K562 (cell line): ENCODE data around the gene LMNB1. TPM values are rescaled to one million over a fixed set of nuclear protein-coding genes. Genes with fewer than 3 reads are reported as not detected.

Experiments used
- ATAC-seq: fragments of 200-7000 bp; cut with Tn5 transposase; 3 replicates; pipeline ENCODE4 v1.9.1; 2020; ENCODE audit warnings: moderate library complexity
- BruUV-seq: library from RNA; stranded (reverse); fragments of 400-500 nt; replicated peaks from 2 replicates; lab custom pipeline; 2021; lab: Mats Ljungman, UMichigan
- CTCF ChIA-PET: fragments of 300-600 bp; formaldehyde crosslinking; extraction: SDS; loops from one replicate; lab custom pipeline; 2021; ENCODE audit warnings: low intra/inter-chr PET ratio; lab: Yijun Ruan, JAX
- POLR2A ChIA-PET: fragments of 300-600, 350-650 bp; sonication (Branson Sonifier 250); formaldehyde crosslinking; extraction: SDS; loops from one replicate; lab custom pipeline; 2021; ENCODE audit warnings: antibody characterized with exemption, inconsistent platforms; lab: Yijun Ruan, JAX
- DNase-seq, 4 experiments: peaks; one replicate each; pipeline versions ENCODE4 v3.0.0 to v3.0.0-alpha.2; 2011 to 2018; ENCODE audit warnings: low spot score in 3 of 4, mixed read lengths in 3 of 4; ENCODE audit errors: extremely low read depth in 1 of 4
- FAIRE-seq: peaks from 2 replicates; lab custom pipeline; 2011; peaks lifted over from hg19 to GRCh38; lab: Jason Lieb, UNC
- H2AFZ ChIP-seq: 2 replicates; pipeline ENCODE4 v1.6.0; 2011; ENCODE audit warnings: low read depth, low read length, control low read depth, inconsistent platforms
- H3K27ac ChIP-seq: fragments of 200-600 bp; 3 replicates; pipeline ENCODE4 v1.8.0; 2011; ENCODE audit warnings: low read depth, mild to moderate bottlenecking, control low read depth, inconsistent platforms, low read length, moderate library complexity, mixed read lengths; ENCODE audit errors: extremely low read depth
- H3K27me3 ChIP-seq, 2 experiments: fragments of 300-600 bp in 1 of 2; 2 replicates in 1 of 2; 3 replicates in 1 of 2; pipeline versions ENCODE4 v1.6.0 to v1.8.0; 2011; ENCODE audit warnings: inconsistent platforms in 2 of 2, low read length in 2 of 2, mild to moderate bottlenecking in 1 of 2, mixed read lengths in 1 of 2, moderate library complexity in 1 of 2; ENCODE audit not compliant: control insufficient read depth in 2 of 2, insufficient read depth in 2 of 2
- H3K36me3 ChIP-seq: fragments of 300-600 bp; 3 replicates; pipeline ENCODE4 v1.8.0; 2011; ENCODE audit warnings: mild to moderate bottlenecking, low read length, inconsistent platforms; ENCODE audit not compliant: control insufficient read depth, insufficient read depth
- H3K4me1 ChIP-seq, 2 experiments: fragments of 200-600 bp in 1 of 2; replicated peaks in 1 of 2; 2 replicates in 1 of 2; 3 replicates in 1 of 2; pipeline versions ENCODE4 v1.5.1 to v1.8.0; 2011; ENCODE audit warnings: inconsistent platforms in 2 of 2, low read length in 2 of 2, mild to moderate bottlenecking in 1 of 2, mixed read lengths in 1 of 2, moderate library complexity in 1 of 2; ENCODE audit not compliant: control insufficient read depth in 2 of 2, insufficient read depth in 2 of 2
- H3K4me2 ChIP-seq: 2 replicates; pipeline ENCODE4 v1.6.1; 2011; ENCODE audit warnings: low read length, control low read depth, inconsistent platforms, mixed read lengths; ENCODE audit not compliant: insufficient read depth
- H3K4me3 ChIP-seq: fragments of 200-600 bp; sonication (generic), shearing (Covaris generic); 2 replicates; pipeline ENCODE4 v1.5.1; 2016; ENCODE audit warnings: control low read depth, inconsistent platforms
- H3K79me2 ChIP-seq: fragments of 200-600 bp; 3 replicates; pipeline ENCODE4 v1.8.0; 2011; ENCODE audit warnings: low read length, inconsistent platforms; ENCODE audit not compliant: control insufficient read depth, insufficient read depth
- H3K9ac ChIP-seq, 2 experiments: 2 replicates each; pipeline versions ENCODE4 v1.6.0 to v1.6.1; 2011; ENCODE audit warnings: low read depth in 2 of 2, low read length in 2 of 2, control low read depth in 1 of 2, inconsistent platforms in 1 of 2, mild to moderate bottlenecking in 1 of 2, mixed read lengths in 1 of 2; ENCODE audit not compliant: insufficient read depth in 1 of 2
- H3K9me1 ChIP-seq: one replicate; pipeline ENCODE4 v1.6.0; 2011; ENCODE audit warnings: inconsistent platforms, mild to moderate bottlenecking, low read length, moderate library complexity; ENCODE audit not compliant: control insufficient read depth, insufficient read depth
- H3K9me3 ChIP-seq: replicated peaks from 2 replicates; pipeline ENCODE4 v1.5.1; 2011; ENCODE audit warnings: low read depth, low read length, inconsistent platforms; ENCODE audit not compliant: control insufficient read depth, insufficient read depth
- H4K20me1 ChIP-seq: replicated peaks from 2 replicates; pipeline ENCODE4 v1.6.1; 2011; ENCODE audit warnings: low read length, inconsistent platforms, mixed read lengths; ENCODE audit not compliant: control insufficient read depth, insufficient read depth
- COPS2 ChIP-seq: fragments of 450-650 bp; conservative IDR thresholded peaks from 2 replicates; pipeline ENCODE4 v1.6.1; 2016; ENCODE audit warnings: mild to moderate bottlenecking, moderate library complexity
- HLTF ChIP-seq: fragments of 450-650 bp; IDR thresholded peaks from 2 replicates; pipeline ENCODE4 v1.6.1; 2016
- L3MBTL2 ChIP-seq: fragments of 450-650 bp; IDR thresholded peaks from 2 replicates; pipeline ENCODE4 v1.6.1; 2016; ENCODE audit warnings: mild to moderate bottlenecking, moderate library complexity
- PRMT5 ChIP-seq: sonication (generic); formaldehyde crosslinking; IDR thresholded peaks from 2 replicates; pipeline ENCODE4 v1.5.0; 2020; ENCODE audit warnings: missing genetic modification reagents
- SNRNP70 ChIP-seq: fragments of 200-400 bp; formaldehyde crosslinking; optimal IDR thresholded peaks from 2 replicates; pipeline ENCODE3; 2017; ENCODE audit warnings: low read depth, low read length
- THRA ChIP-seq: fragments of 450-650 bp; IDR thresholded peaks from 2 replicates; pipeline ENCODE4 v1.6.1; 2017; ENCODE audit warnings: mild to moderate bottlenecking, moderate library complexity
- ZC3H11A ChIP-seq: IDR thresholded peaks from 2 replicates; pipeline ENCODE4 v1.6.1; 2012; ENCODE audit warnings: low read depth, low read length, improper control_type of control experiment
- ZFP30 ChIP-seq: fragments of 250-450 bp; sonication (Bioruptor Pico); IDR thresholded peaks from 2 replicates; pipeline ENCODE4 v1.8.0; 2022; ENCODE audit warnings: moderate library complexity, mild to moderate bottlenecking, inconsistent platforms, borderline replicate concordance
- ZNF318 ChIP-seq, 2 experiments: fragments of 450-650 bp; IDR thresholded peaks; 2 replicates each; pipeline ENCODE4 v1.6.1; 2016; ENCODE audit warnings: mild to moderate bottlenecking in 2 of 2, borderline replicate concordance in 1 of 2, low read depth in 1 of 2, moderate library complexity in 1 of 2
- WGBS: fragments of 100-300 bp; shearing (Covaris generic); methylation state at CpG from one replicate; pipeline ENCODE4 v1.1.6; 2016; ENCODE audit warnings: low coverage, mixed read lengths; ENCODE audit not compliant: insufficient coverage; ENCODE audit errors: missing lambda C conversion rate; 5-methylcytosine and 5-hydroxymethylcytosine counted together
- in situ Hi-C: fragments of 300-500 bp; cut with MboI; formaldehyde crosslinking; loops from 4 replicates; pipeline ENCODE4 v1.15.0; 2018; ENCODE audit warnings: inconsistent platforms, mixed read lengths
- intact Hi-C: fragments of 100-400 bp; cut with micrococcal nuclease; formaldehyde crosslinking; loops from 2 replicates; pipeline ENCODE4 v1.14.2; 2022
- polyA plus RNA-seq, 8 experiments: library from polyadenylated mRNA; depleted of rRNA in 4 of 8; stranded (reverse) in 5 of 8; unstranded in 3 of 8; fragments of >200 nt; fragmentation: Nextera tagmentation in 2 of 8; fragmentation: Illumina TruSeq in 1 of 8; extraction: Ambion mirVana in 2 of 8; extraction: Trizol in 1 of 8; gene quantifications; 2 replicates each; pipeline versions ENCODE4 v1.2.1 to v1.2.3, GENCODE V29; 2011 to 2014; ENCODE audit warnings: inconsistent platforms in 1 of 8, missing spikeins in 1 of 8
- total RNA-seq, 7 experiments: library from RNA; depleted of rRNA in 6 of 7; stranded (reverse); fragments of >200 nt in 6 of 7; fragmentation: Illumina TruSeq in 2 of 7; extraction: Trizol in 2 of 7; gene quantifications; 2 replicates each; pipeline versions ENCODE4 v1.2.1 to v1.2.3, GENCODE V29; 2011 to 2021; ENCODE audit warnings: low replicate concordance in 1 of 7

LMNB1 gene
- total and polyA plus RNA-seq, 9 of the 15 experiments (the other 6 are each of a cell fraction or from before 2014, with no cell fraction given) = 2.8 to 190 (median 131) TPM

DNA sequence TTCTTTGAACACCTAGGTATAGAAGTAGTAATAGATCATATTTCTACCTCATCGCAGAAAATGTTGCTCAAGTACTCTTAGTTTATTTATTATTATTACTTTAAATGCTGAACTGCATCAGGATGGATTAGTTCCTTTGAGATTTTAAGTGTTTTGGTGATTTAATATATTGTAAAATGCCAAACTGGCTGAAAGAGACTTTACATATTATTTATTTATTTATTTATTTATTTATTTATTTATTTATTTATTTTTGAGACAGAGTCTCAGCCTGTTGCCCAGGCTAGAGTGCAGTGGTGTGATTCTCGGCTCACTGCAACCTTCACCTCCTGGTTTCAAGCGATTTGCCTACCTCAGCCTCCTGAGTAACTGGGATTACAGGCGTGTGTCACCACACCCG is 42.3 kb downstream of the LMNB1 start:
- TF ChIP-seq SNRNP70 (no peak), ZNF318 (IDR thresholded peaks at IDR 0.05; ENCODE audit: borderline replicate concordance in 1 of 2, low read depth in 1 of 2) (no peak), COPS2 (no peak), L3MBTL2 (no peak), THRA (no peak), HLTF (no peak), ZC3H11A (peak; percentile 28; the same call in 1 of the 2 replicates), ZFP30 (CRISPR knock-in tag) (no peak), PRMT5 (no peak)

More for the DNA sequence above, 42.3 kb downstream of the LMNB1 start:
- no peak overlapping the region for H3K27ac ChIP-seq
- no peak overlapping the region for H3K4me2 ChIP-seq
- H3K4me3 ChIP-seq = no peak overlapping the region
- H2AFZ ChIP-seq = no peak overlapping the region
- BruUV-seq = no TSS peak
- in situ Hi-C loops (no loop called here), intact Hi-C loops (no loop called here)
- H3K36me3 ChIP-seq = peaks cover 93% of the 10 kb centered on the region
- ChIA-PET POLR2A (interaction anchor here (0.6 kb wide), 1 partner anchor 13 kb away, joined by 4 read pairs; no protein-coding TSS in a partner anchor), CTCF (no interaction called here)
- H3K27me3 ChIP-seq = no peaks in the 10 kb centered on the region
- H3K79me2 ChIP-seq = peaks cover 30% of the 10 kb centered on the region
- H3K4me1 ChIP-seq = no peaks in the 10 kb centered on the region
- FAIRE-seq (no peak), ATAC-seq (no peak), DNase-seq (no peak)
- H3K9me1 ChIP-seq = no peaks in the 10 kb centered on the region
- 95% methylated on average over 5 of the region's 5 CpGs for WGBS
- no peaks in the 10 kb centered on the region for H3K9me3 ChIP-seq
- H4K20me1 ChIP-seq = no peaks in the 10 kb centered on the region
- H3K9ac ChIP-seq = no peak overlapping the region
